GM12878 (cell line): ENCODE measurements around the gene TM9SF2. TPM values are rescaled to one million over a fixed set of nuclear protein-coding genes. Genes with fewer than 3 reads are reported as not detected.

Experiments
- ATAC-seq: fragments of 200-7000 bp; cut with Tn5 transposase; 3 replicates; pipeline ENCODE4 v1.9.1; 2020; ENCODE audit warnings: mild to moderate bottlenecking, moderate library complexity
- BruUV-seq: library from RNA; stranded (reverse); fragments of 400-500 nt; replicated peaks from 2 replicates; lab custom pipeline; 2021; lab: Mats Ljungman, UMichigan
- CTCF ChIA-PET: fragments of 300-600 bp; sonication (Branson Sonifier 250); formaldehyde crosslinking; extraction: SDS; loops from one replicate; lab custom pipeline; 2021; ENCODE audit warnings: inconsistent platforms; lab: Yijun Ruan, JAX
- POLR2A ChIA-PET: fragments of 350-600 bp; formaldehyde crosslinking; extraction: SDS; loops from one replicate; lab custom pipeline; 2021; ENCODE audit warnings: inconsistent platforms; lab: Charles Lee
- RAD21 ChIA-PET: fragments of 300-600 bp; sonication (Branson Sonifier 250); formaldehyde crosslinking; loops from one replicate; lab custom pipeline; 2023; ENCODE audit warnings: antibody characterized with exemption; ENCODE audit not compliant: unreplicated experiment; lab: Charles Lee
- SMC1A ChIA-PET: fragments of 300-600 bp; sonication (Branson Sonifier 250); formaldehyde crosslinking; loops from one replicate; lab custom pipeline; 2023; ENCODE audit not compliant: unreplicated experiment, uncharacterized antibody; lab: Charles Lee
- DNase-seq: peaks from one replicate; pipeline ENCODE4 v3.0.0-alpha.2; 2011; ENCODE audit warnings: low read depth, low spot score
- FAIRE-seq: peaks from 3 replicates; lab custom pipeline; 2011; peaks lifted over from hg19 to GRCh38; lab: Jason Lieb, UNC
- H2AFZ ChIP-seq: 2 replicates; pipeline ENCODE4 v1.6.0; 2011; ENCODE audit warnings: low read depth, low read length, control low read depth; ENCODE audit not compliant: control insufficient read depth
- H3K27ac ChIP-seq: 2 replicates; pipeline ENCODE4 v1.5.1; 2011; ENCODE audit warnings: control low read depth; ENCODE audit not compliant: control insufficient read depth, insufficient read depth
- H3K27me3 ChIP-seq, 2 experiments: replicated peaks in 1 of 2; 2 replicates each; pipeline versions ENCODE4 v1.6.0 to v1.6.1; 2011; ENCODE audit warnings: low read length in 1 of 2; ENCODE audit not compliant: control insufficient read depth in 2 of 2, insufficient read depth in 2 of 2
- H3K36me3 ChIP-seq, 2 experiments: 2 replicates each; pipeline ENCODE4 v1.5.1; 2011; ENCODE audit warnings: low read length in 1 of 2; ENCODE audit not compliant: control insufficient read depth in 2 of 2, insufficient read depth in 2 of 2
- H3K4me1 ChIP-seq: 2 replicates; pipeline ENCODE4 v1.6.1; 2011; ENCODE audit warnings: mild to moderate bottlenecking, low read length, moderate library complexity, mixed read lengths; ENCODE audit not compliant: control insufficient read depth, insufficient read depth
- H3K4me2 ChIP-seq: 2 replicates; pipeline ENCODE4 v1.6.0; 2011; ENCODE audit warnings: control low read depth; ENCODE audit not compliant: control insufficient read depth, insufficient read depth
- H3K4me3 ChIP-seq: fragments of 200-600 bp; sonication (generic); 2 replicates; pipeline ENCODE4 v1.5.1; 2016
- H3K79me2 ChIP-seq: 2 replicates; pipeline ENCODE4 v1.6.0; 2011; ENCODE audit warnings: low read length; ENCODE audit not compliant: control insufficient read depth, insufficient read depth
- H3K9ac ChIP-seq: 2 replicates; pipeline ENCODE4 v1.8.0; 2011; ENCODE audit warnings: low read length, control low read depth, mixed read lengths; ENCODE audit not compliant: control insufficient read depth, insufficient read depth
- H3K9me3 ChIP-seq: replicated peaks from 3 replicates; pipeline ENCODE4 v1.5.1; 2011; ENCODE audit warnings: mild to moderate bottlenecking, low read length; ENCODE audit not compliant: control insufficient read depth, insufficient read depth
- H4K20me1 ChIP-seq: 2 replicates; pipeline ENCODE4 v1.6.0; 2011; ENCODE audit not compliant: control insufficient read depth, insufficient read depth
- BACH1 ChIP-seq: fragments of 450-650 bp; IDR thresholded peaks from 2 replicates; pipeline ENCODE4 v1.6.1; 2017; ENCODE audit warnings: mild to moderate bottlenecking, borderline replicate concordance
- BHLHE40 ChIP-seq, 2 experiments: fragments of 450-650 bp in 1 of 2; IDR thresholded peaks; 2 replicates each; pipeline ENCODE4 v1.6.1; 2011 to 2017; ENCODE audit warnings: low read depth in 2 of 2, borderline replicate concordance in 1 of 2, improper control_type of control experiment in 1 of 2, low read length in 1 of 2, mild to moderate bottlenecking in 1 of 2
- BRCA1 ChIP-seq: IDR thresholded peaks from 2 replicates; pipeline ENCODE4 v1.6.1; 2011; ENCODE audit warnings: low read depth, low read length, improper control_type of control experiment
- CBX5 ChIP-seq: sonication (generic); IDR thresholded peaks from 2 replicates; pipeline ENCODE4 v1.6.1; 2016; ENCODE audit warnings: low read depth, moderate library complexity, mild to moderate bottlenecking, inconsistent platforms
- CHD2 ChIP-seq: IDR thresholded peaks from 2 replicates; pipeline ENCODE4 v1.6.1; 2011; ENCODE audit warnings: low read depth, low read length, improper control_type of control experiment, borderline replicate concordance
- CREB1 ChIP-seq: IDR thresholded peaks from 2 replicates; pipeline ENCODE4 v1.6.1; 2012; ENCODE audit warnings: low read depth, mild to moderate bottlenecking, inconsistent platforms
- EP300 ChIP-seq, 2 experiments: fragments of 150-350 bp in 1 of 2; IDR thresholded peaks; 2 replicates each; pipeline ENCODE4 v1.6.1; 2011 to 2012; ENCODE audit warnings: low read depth in 2 of 2, low read length in 2 of 2, borderline replicate concordance in 1 of 2, improper control_type of control experiment in 1 of 2, inconsistent platforms in 1 of 2; ENCODE audit not compliant: control insufficient read depth in 1 of 2
- ESRRA ChIP-seq: IDR thresholded peaks from 2 replicates; pipeline ENCODE4 v1.6.1; 2012; ENCODE audit warnings: mild to moderate bottlenecking, low read length, improper control_type of control experiment
- FOXK2 ChIP-seq: fragments of 450-650 bp; IDR thresholded peaks from 2 replicates; pipeline ENCODE4 v1.6.1; 2017; ENCODE audit warnings: mild to moderate bottlenecking, moderate library complexity
- HCFC1 ChIP-seq: fragments of 150-350 bp; IDR thresholded peaks from 2 replicates; pipeline ENCODE4 v1.6.1; 2014; ENCODE audit warnings: low read length
- IKZF1 ChIP-seq: fragments of 450-650 bp; conservative IDR thresholded peaks from 2 replicates; pipeline ENCODE4 v1.6.1; 2017; ENCODE audit warnings: antibody characterized with exemption, mild to moderate bottlenecking
- KDM1A ChIP-seq: fragments of 200-600 bp; sonication (generic); IDR thresholded peaks from 2 replicates; pipeline ENCODE4 v1.6.1; 2016; ENCODE audit warnings: borderline replicate concordance
- NFYB ChIP-seq: IDR thresholded peaks from 2 replicates; pipeline ENCODE4 v1.6.1; 2011; ENCODE audit warnings: low read depth, mild to moderate bottlenecking, low read length, improper control_type of control experiment, moderate library complexity; ENCODE audit not compliant: insufficient read depth
- PBX3 ChIP-seq: IDR thresholded peaks from 2 replicates; pipeline ENCODE4 v1.6.1; 2011; ENCODE audit warnings: mild to moderate bottlenecking, low read depth, low read length, moderate library complexity; ENCODE audit not compliant: insufficient replicate concordance
- RAD51 ChIP-seq: fragments of 450-650 bp; IDR thresholded peaks from 2 replicates; pipeline ENCODE4 v1.6.1; 2016; ENCODE audit warnings: moderate library complexity, mild to moderate bottlenecking, inconsistent platforms
- RELA ChIP-seq: fragments of 450-650 bp; IDR thresholded peaks from 2 replicates; pipeline ENCODE4 v1.8.0; 2014; ENCODE audit warnings: borderline replicate concordance; ENCODE audit not compliant: partially characterized antibody
- SIX5 ChIP-seq: IDR thresholded peaks from 2 replicates; pipeline ENCODE4 v1.6.1; 2011; ENCODE audit warnings: mild to moderate bottlenecking, low read depth, low read length, moderate library complexity; ENCODE audit not compliant: severe bottlenecking
- TARDBP ChIP-seq: IDR thresholded peaks from 2 replicates; pipeline ENCODE4 v1.6.1; 2016; ENCODE audit warnings: borderline replicate concordance
- TCF3 ChIP-seq: IDR thresholded peaks from 2 replicates; pipeline ENCODE4 v1.6.1; 2012; ENCODE audit warnings: low read depth, mild to moderate bottlenecking, low read length, borderline replicate concordance; ENCODE audit not compliant: insufficient read depth
- TCF7 ChIP-seq: IDR thresholded peaks from 2 replicates; pipeline ENCODE4 v1.6.1; 2014; ENCODE audit warnings: antibody characterized with exemption, borderline replicate concordance
- USF2 ChIP-seq: IDR thresholded peaks from 2 replicates; pipeline ENCODE4 v1.6.1; 2011; ENCODE audit warnings: low read depth, low read length, improper control_type of control experiment, borderline replicate concordance
- WRNIP1 ChIP-seq: IDR thresholded peaks from 2 replicates; pipeline ENCODE4 v1.6.1; 2011; ENCODE audit warnings: low read depth, low read length, improper control_type of control experiment, borderline replicate concordance
- ZBED1 ChIP-seq: IDR thresholded peaks from 2 replicates; pipeline ENCODE4 v1.6.1; 2016; ENCODE audit warnings: borderline replicate concordance
- in situ Hi-C: fragments of 300-500 bp; cut with MboI; formaldehyde crosslinking; loops from 9 replicates; pipeline ENCODE4 v1.14.3; 2018; ENCODE audit warnings: mixed read lengths
- intact Hi-C: fragments of 100-400 bp; cut with micrococcal nuclease; formaldehyde crosslinking; loops from one replicate; pipeline ENCODE4 v1.14.2; 2022; ENCODE audit not compliant: unreplicated experiment
- polyA plus RNA-seq, 11 experiments: library from polyadenylated mRNA; depleted of rRNA in 4 of 11; unstranded in 6 of 11; stranded (reverse) in 5 of 11; fragments of >200 nt; fragmentation: Nextera tagmentation in 4 of 11; fragmentation: Illumina TruSeq in 1 of 11; extraction: Ambion mirVana in 4 of 11; extraction: Trizol in 1 of 11; gene quantifications; 1 replicate in 1 of 11; 2 replicates in 10 of 11; pipeline versions ENCODE4 v1.2.1 to v1.2.3, GENCODE V29; 2011 to 2016; ENCODE audit warnings: inconsistent platforms in 2 of 11, missing spikeins in 2 of 11, low read depth in 1 of 11
- total RNA-seq, 4 experiments: library from RNA; depleted of rRNA in 3 of 4; stranded (reverse); fragments of >200 nt in 3 of 4; fragmentation: Illumina TruSeq in 1 of 4; extraction: Trizol in 1 of 4; gene quantifications; 2 replicates each; pipeline versions ENCODE4 v1.2.1 to v1.2.3, GENCODE V29; 2013 to 2021

Gene TM9SF2
- total and polyA plus RNA-seq, 10 of the 15 experiments (the other 5 are each of a cell fraction or from before 2014, with no cell fraction given), result 34.6 to 128 (median 79.2) TPM

GRCh38 chr13:99507551-99507950 is 6.3 kb downstream of the TM9SF2 start (continued):
- TF ChIP-seq CBX5 (no peak), TCF7 (no peak), TARDBP (no peak), RELA (no peak), TCF3 (no peak), NFYB (no peak), PBX3 (no peak), RAD51 (no peak)

- peak overlapping the region; percentile 54 for H3K4me2 ChIP-seq
- TF ChIP-seq RELA (no peak), USF2 (no peak), BRCA1 (no peak), HCFC1 (no peak), BACH1 (no peak), IKZF1 (no peak), CREB1 (no peak), ESRRA (no peak), KDM1A (no peak), BHLHE40 (IDR thresholded peaks at IDR 0.05; ENCODE audit: borderline replicate concordance in 1 of 2, low read depth in 2 of 2, low read length in 1 of 2) (no peak), WRNIP1 (no peak), EP300 (IDR thresholded peaks at IDR 0.05; ENCODE audit: borderline replicate concordance in 1 of 2, control insufficient read depth in 1 of 2, low read depth in 2 of 2, low read length in 2 of 2) (no peak), FOXK2 (no peak), SIX5 (no peak), ZBED1 (no peak), CHD2 (no peak)
- no peak overlapping the region for H3K9ac ChIP-seq
- peaks cover 12% of the 10 kb centered on the region; the same call in 1 of the 2 replicates for H3K4me1 ChIP-seq
- DNase-seq (no peak), ATAC-seq (no peak), FAIRE-seq (no peak)
- peak overlapping the region; percentile 42; the same call in 1 of the 2 replicates for H3K4me3 ChIP-seq
- no TSS peak for BruUV-seq
- CTCF ChIA-PET, result interaction anchor here (1.0 to 3.8 kb wide), 5 partner anchors 28 to 242 kb away, joined by 3 to 44 read pairs (median 18); no protein-coding TSS in a partner anchor
- no peaks in the 10 kb centered on the region for H3K27me3 ChIP-seq
- H3K36me3 ChIP-seq, result peaks cover 6 to 15% of the 10 kb centered on the region in 2 experiments
- SMC1A ChIA-PET, result interaction anchor here (0.6 to 8.4 kb wide), 5 partner anchors 9 to 238 kb away, joined by 3 to 94 read pairs (median 12); no protein-coding TSS in a partner anchor
- peaks cover 99% of the 10 kb centered on the region for H3K79me2 ChIP-seq
- in situ Hi-C loops, result no loop called here
- no peak overlapping the region for H2AFZ ChIP-seq
- intact Hi-C loops, result loop anchor here (2.0 to 10.0 kb wide), 2 partner anchors 35 to 203 kb away; partner anchors contain the start of gene GPR183
- RAD21 ChIA-PET, result interaction anchor here (1.3 to 5.7 kb wide), 3 partner anchors 121 to 242 kb away, joined by 4 to 44 read pairs (median 4); no protein-coding TSS in a partner anchor
- no peaks in the 10 kb centered on the region for H4K20me1 ChIP-seq
- H3K27ac ChIP-seq, result no peak overlapping the region; the same call in 1 of the 2 replicates
- H3K9me3 ChIP-seq, result peaks cover 13% of the 10 kb centered on the region
- POLR2A ChIA-PET, result no interaction called here
Observed at GRCh38 chr13:99507986-99508385, 6.7 kb downstream of the TM9SF2 start.
